Stomach (tissue), 9 donors: ENCODE results near the gene LYL1. TPM values are rescaled to one million over a fixed set of nuclear protein-coding genes. Genes with fewer than 3 reads are reported as not detected.

ENCODE experiments used
- DNase-seq, 2 donors: peaks; one replicate each; pipeline versions ENCODE4 v3.0.0 to v3.0.0-alpha.2; 2013 to 2019
- H3K27ac ChIP-seq, 5 donors: fragments of 200-600 bp in 4 of 5; sonication (generic) in 4 of 5; one replicate each; pipeline ENCODE4 v1.5.1; 2013 to 2019; ENCODE audit warnings: mild to moderate bottlenecking in 1 of 5, moderate library complexity in 1 of 5
- H3K27me3 ChIP-seq, 3 donors: fragments of 200-600 bp; sonication (generic); one replicate each; pipeline ENCODE4 v1.5.1; 2017 to 2019; ENCODE audit warnings: mixed run types in 1 of 3
- H3K36me3 ChIP-seq, 4 donors: fragments of 200-600 bp; sonication (generic); 1 replicate in 3 of 4; 2 replicates in 1 of 4; pipeline ENCODE4 v1.5.1; 2016 to 2019
- H3K4me1 ChIP-seq, 4 donors: fragments of 200-600 bp; sonication (generic); one replicate each; pipeline ENCODE4 v1.5.1; 2016 to 2019
- H3K4me3 ChIP-seq, 4 donors: fragments of 200-600 bp; sonication (generic) in 3 of 4; one replicate each; pipeline ENCODE4 v1.5.1; 2016 to 2019; ENCODE audit warnings: mild to moderate bottlenecking in 1 of 4
- H3K9me3 ChIP-seq, 4 donors: fragments of 200-600 bp; sonication (generic); one replicate each; pipeline ENCODE4 v1.5.1; 2016 to 2019
- CTCF ChIP-seq, 7 experiments: fragments of 450-650 bp in 4 of 7; fragments of 200-600 bp in 3 of 7; sonication (generic) in 3 of 7; IDR thresholded peaks; one replicate each; pipeline ENCODE4 v1.5.1; 2016 to 2019; ENCODE audit warnings: antibody characterized with exemption in 7 of 7, control low read depth in 2 of 7, mild to moderate bottlenecking in 1 of 7
- EP300 ChIP-seq: sonication (generic); formaldehyde crosslinking; IDR thresholded peaks from one replicate; pipeline ENCODE4 v1.6.1; 2017; ENCODE audit warnings: antibody characterized with exemption
- POLR2A ChIP-seq, 4 donors: fragments of 450-650 bp; IDR thresholded peaks; one replicate each; pipeline ENCODE4 v1.6.1; 2016; ENCODE audit warnings: antibody characterized with exemption in 4 of 4, control low read depth in 2 of 4, mild to moderate bottlenecking in 1 of 4, moderate library complexity in 1 of 4
- POLR2AphosphoS5 ChIP-seq, 3 donors: sonication (generic); formaldehyde crosslinking; IDR thresholded peaks; one replicate each; pipeline ENCODE4 v1.6.1; 2016; ENCODE audit warnings: antibody characterized with exemption in 3 of 3
- WGBS, 5 donors: extraction: QIAGEN DNeasy Blood & Tissue Kit in 3 of 5; methylation state at CpG; one replicate each; pipeline versions ENCODE4 v1.1.5 to v1.1.7; 2013 to 2018; 5-methylcytosine and 5-hydroxymethylcytosine counted together
- intact Hi-C: fragments of 100-400 bp; cut with DNase I; formaldehyde crosslinking; loops from one replicate; pipeline ENCODE4 v1.15.1; 2023; ENCODE audit warnings: low total_unique reads
- polyA plus RNA-seq, 3 donors: library from polyadenylated mRNA; stranded (reverse); fragments of 200-250 nt; gene quantifications; one replicate each; pipeline ENCODE4 v1.2.3, GENCODE V29; 2013
- total RNA-seq, 5 donors: library from RNA; depleted of rRNA; stranded (reverse); fragments of >200 nt; gene quantifications; one replicate each; pipeline versions ENCODE4 v1.1.0 to v1.2.3, GENCODE V29; 2014 to 2016
- donor health status: healthy with polysubstance abuse.
- donor health status: Bipolar disorder and iron deficiency.
- donor health status: healthy.

Gene LYL1
- total and polyA plus RNA-seq, 8 donors: 1.3 to 19.3 (median 5.0) TPM; not detected in 1

- Histone ChIP-seq H3K27me3 (no peaks in the 10 kb centered on the region), H3K36me3 (peaks cover 0 to 58% (median 53%) of the 10 kb centered on the region in 4 donors), H3K9me3 (no peaks in the 10 kb centered on the region), H3K4me3 (no peak overlapping the region), H3K4me1 (peaks cover 44 to 72% (median 60%) of the 10 kb centered on the region in 4 donors), H3K27ac (peak overlapping the region; percentile 29 to 90 (median 61))
- TF ChIP-seq POLR2A (IDR thresholded peaks at IDR 0.05) (no peak), EP300 (no peak), CTCF (IDR thresholded peaks at IDR 0.05) (no peak), POLR2AphosphoS5 (IDR thresholded peaks at IDR 0.05) (no peak)
- 51 to 67% (median 65%) methylated on average over 22 to 25 of the region's 25 CpGs for WGBS, 5 donors
- intact Hi-C loops: no loop called here
- peak in 1 of 2 donors; percentile 92 for DNase-seq
Observed at GRCh38 chr19:13091400-13092157, 11.1 kb downstream of the LYL1 start.

- intact Hi-C loops: no loop called here
- H3K9me3 ChIP-seq: no peaks in the 10 kb centered on the region
- DNase-seq: no peak
- WGBS, 5 donors: 65 to 90% (median 76%) methylated on average over 8 to 10 of the region's 10 CpGs
- TF ChIP-seq POLR2A (IDR thresholded peaks at IDR 0.05) (no peak), EP300 (no peak), POLR2AphosphoS5 (IDR thresholded peaks at IDR 0.05) (no peak), CTCF (IDR thresholded peaks at IDR 0.05) (no peak)
- H3K27ac ChIP-seq: peak overlapping the region in 4 of 5 donors; percentile 39 to 90 (median 74)
- H3K36me3 ChIP-seq: peaks cover 0 to 64% (median 58%) of the 10 kb centered on the region in 4 donors
- H3K4me1 ChIP-seq: peaks cover 35 to 68% (median 58%) of the 10 kb centered on the region in 4 donors
- H3K4me3 ChIP-seq: no peak overlapping the region
- no peaks in the 10 kb centered on the region for H3K27me3 ChIP-seq
Observed at GRCh38 chr19:13090511-13091231, 12.0 kb downstream of the LYL1 start.

GRCh38 chr19:13089857-13090507 lies 12.7 kb downstream of the LYL1 start:
- TF ChIP-seq EP300 (no peak), POLR2AphosphoS5 (IDR thresholded peaks at IDR 0.05) (no peak), POLR2A (IDR thresholded peaks at IDR 0.05) (no peak), CTCF (IDR thresholded peaks at IDR 0.05) (no peak)
- H3K4me1 ChIP-seq: peaks cover 35 to 68% (median 58%) of the 10 kb centered on the region in 4 donors
- H3K9me3 ChIP-seq: no peaks in the 10 kb centered on the region
- H3K4me3 ChIP-seq: no peak overlapping the region
- 81 to 88% (median 87%) methylated on average over 10 to 12 of the region's 12 CpGs for WGBS, 5 donors
- peak overlapping the region in 4 of 5 donors; percentile 39 to 90 (median 74) for H3K27ac ChIP-seq
- intact Hi-C loops: no loop called here
- no peaks in the 10 kb centered on the region for H3K27me3 ChIP-seq
- H3K36me3 ChIP-seq: peaks cover 0 to 63% (median 57%) of the 10 kb centered on the region in 4 donors
- no peak for DNase-seq
